Activated effector memory CD4-positive, alpha-beta T cell treated with anti-CD3 and anti-CD28 coated beads, Interleukin-2, amount 50 U/mL, for 16 hours (primary cell): ENCODE results near the gene LRRC28.
A peak's percentile ranks its signal among the peaks of the same experiment; 100 is the strongest.

Experiments
- DNase-seq: peaks from one replicate; pipeline ENCODE4 v3.0.0-alpha.2; 2020

Gene LRRC28

DNA sequence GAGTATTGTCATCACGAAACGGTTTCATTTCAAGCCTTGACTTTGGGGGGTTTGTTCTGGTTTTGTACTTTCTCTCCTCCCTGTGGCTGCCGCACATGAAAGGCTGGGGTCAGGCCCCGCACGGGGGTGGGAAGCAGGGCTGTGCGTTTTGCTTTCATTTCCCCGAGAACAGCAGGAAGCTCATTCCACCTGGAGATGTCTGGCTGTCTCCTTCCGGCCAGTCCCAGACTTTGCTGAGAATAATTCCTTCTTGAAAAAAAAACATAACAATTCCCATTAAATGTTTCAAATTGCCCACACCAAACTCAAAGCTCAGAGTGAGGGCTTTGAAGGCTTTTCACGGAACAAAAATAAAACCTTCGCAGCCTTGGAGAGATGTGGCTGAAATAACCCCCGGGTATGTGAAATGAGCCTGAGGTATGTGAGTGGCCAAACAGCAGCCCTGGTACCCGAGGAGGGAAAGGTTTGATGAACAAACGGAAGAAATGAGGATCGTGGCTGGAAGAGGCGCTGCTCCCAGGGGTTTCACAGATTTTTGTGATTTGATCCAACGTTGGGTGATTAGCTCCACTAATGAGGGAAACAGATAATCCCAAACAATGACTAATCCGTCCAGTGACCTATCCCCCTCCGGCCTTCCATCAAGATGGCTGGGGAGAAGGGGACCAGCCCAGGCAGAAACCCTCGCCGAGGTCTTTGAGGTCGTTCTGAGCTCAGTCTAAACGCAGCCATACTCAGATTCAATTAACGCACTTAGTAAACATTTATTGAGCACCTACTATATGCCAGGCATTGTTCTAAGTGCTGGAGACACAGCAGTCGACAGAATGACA, 187.6 kb downstream of the LRRC28 start:
- DNase-seq = peak; percentile 58

DNA sequence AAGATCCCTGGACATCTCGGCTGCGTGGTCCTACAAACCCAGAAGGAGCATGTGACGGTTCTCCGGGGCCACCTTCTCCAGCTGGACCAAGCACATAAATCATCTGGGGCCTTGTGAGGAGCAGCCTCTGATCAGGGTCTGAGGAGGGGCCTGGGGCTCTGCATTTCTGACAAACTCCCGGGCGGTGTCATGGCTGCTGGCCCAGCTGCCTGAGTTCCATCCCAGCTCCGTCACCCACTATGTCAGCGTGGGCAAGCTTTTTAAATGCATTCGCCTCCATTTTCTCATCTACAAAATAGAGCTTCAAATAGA, 188.2 kb downstream of the LRRC28 start:
- peak; percentile 46 for DNase-seq

DNA sequence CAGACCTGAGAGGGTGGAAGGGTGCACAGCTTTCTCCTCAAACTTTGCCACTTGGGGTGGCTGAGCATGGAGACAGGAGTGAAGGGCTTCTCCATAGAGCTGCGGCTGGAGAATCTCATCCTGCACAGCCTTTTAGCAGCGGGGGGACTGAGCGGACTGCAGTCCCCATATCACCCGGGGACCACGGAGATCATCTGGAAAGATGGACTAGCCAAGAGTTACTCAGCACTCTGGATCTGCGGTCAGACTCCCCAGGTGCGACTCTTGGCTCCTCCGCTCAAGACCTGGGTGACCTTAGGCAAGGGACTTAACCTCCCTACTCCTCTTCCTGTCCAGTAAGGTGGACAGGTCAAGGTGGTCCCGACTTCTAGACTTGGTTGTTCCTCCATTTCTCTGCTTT, 188.7 kb downstream of the LRRC28 start:
- DNase-seq = peak; percentile 47
